Upper lobe of left lung (tissue), 4 donors: ENCODE results near the gene GYG1.

ENCODE experiments used
- CTCF ChIP-seq, 6 experiments: fragments of 450-650 bp in 4 of 6; fragments of 200-600 bp in 2 of 6; sonication (generic) in 2 of 6; IDR thresholded peaks; one replicate each; pipeline ENCODE4 v1.5.1; 2016 to 2019; ENCODE audit warnings: antibody characterized with exemption in 6 of 6
- EP300 ChIP-seq, 4 donors: sonication (generic); formaldehyde crosslinking; IDR thresholded peaks; one replicate each; pipeline ENCODE4 v1.5.1; 2017; ENCODE audit warnings: antibody characterized with exemption in 4 of 4, control low read depth in 2 of 4

GRCh38 chr3:149011676-149012075 is 20.3 kb downstream of the GYG1 start:
- TF ChIP-seq CTCF (IDR thresholded peaks at IDR 0.05): no peak
- TF ChIP-seq EP300 (IDR thresholded peaks at IDR 0.05): no peak
